Measurements from ENCODE around the gene ZNF445.
"Not testable (repeated sequence)": the region's sequence is repeated elsewhere in the genome, so short reads cannot be mapped to it uniquely, and the experiment has no call there.

The ZNF445 gene

GRCh38 chr3:44468572-44469520 is 8.6 kb downstream of the ZNF445 start:
- Histone ChIP-seq H2AFZ (ENCODE audit: low read length) (no peak overlapping the region), H3K27me3 (ENCODE audit: insufficient read depth, low read length) (no peaks in the 10 kb centered on the region), H4K20me1 (ENCODE audit: insufficient read depth, low read length) (no peaks in the 10 kb centered on the region), H3K4me2 (ENCODE audit: low read length) (no peak overlapping the region), H3K79me2 (ENCODE audit: insufficient read depth, low read length) (peaks cover 5% of the 10 kb centered on the region; the same call in 1 of the 2 replicates), H3K36me3 (ENCODE audit: insufficient read depth, low read length) (peaks cover 42% of the 10 kb centered on the region), H3F3A (ENCODE audit: insufficient read depth, low read length) (no peaks in the 10 kb centered on the region), H3K9ac (ENCODE audit: low read length) (no peak overlapping the region), H3K27ac (ENCODE audit: low read depth, low read length, poor library complexity, severe bottlenecking) (no peak overlapping the region), H3K9me3 (ENCODE audit: low read length) (no peaks in the 10 kb centered on the region), H3K9me2 (ENCODE audit: low read depth, low read length) (no peaks in the 10 kb centered on the region), H3K4me3 (ENCODE audit: low read depth, low read length, poor library complexity, severe bottlenecking) (no peak overlapping the region), H3K4me1 (ENCODE audit: insufficient read depth, low read length, severe bottlenecking) (peaks cover 11% of the 10 kb centered on the region)
- TF ChIP-seq CTCF (IDR thresholded peaks at IDR 0.05; ENCODE audit: low read length) (no peak), EZH2 (IDR thresholded peaks at IDR 0.05; ENCODE audit: borderline replicate concordance, low read length) (no peak)

GRCh38 chr3:44468099-44468537 is 9.4 kb downstream of the ZNF445 start:
- H3K27me3 ChIP-seq (ENCODE audit: insufficient read depth, low read length); H3K9me2 ChIP-seq (ENCODE audit: low read depth, low read length); H3K9me3 ChIP-seq (ENCODE audit: low read length); H3K4me3 ChIP-seq (ENCODE audit: low read depth, low read length, poor library complexity, severe bottlenecking); H4K20me1 ChIP-seq (ENCODE audit: insufficient read depth, low read length); H3F3A ChIP-seq (ENCODE audit: insufficient read depth, low read length); H3K9ac ChIP-seq (ENCODE audit: low read length); H3K4me2 ChIP-seq (ENCODE audit: low read length); H3K27ac ChIP-seq (ENCODE audit: low read depth, low read length, poor library complexity, severe bottlenecking); H3K79me2 ChIP-seq (ENCODE audit: insufficient read depth, low read length); H2AFZ ChIP-seq (ENCODE audit: low read length): not testable (repeated sequence)
- peaks cover 49% of the 10 kb centered on the region for H3K36me3 ChIP-seq (ENCODE audit: insufficient read depth, low read length)
- peaks cover 11% of the 10 kb centered on the region for H3K4me1 ChIP-seq (ENCODE audit: insufficient read depth, low read length, severe bottlenecking)

GRCh38 chr3:44467241-44467640 is 10.2 kb downstream of the ZNF445 start:
- Histone ChIP-seq H3K9me2 (ENCODE audit: low read depth, low read length) (no peaks in the 10 kb centered on the region), H4K20me1 (ENCODE audit: insufficient read depth, low read length) (no peaks in the 10 kb centered on the region), H3K9ac (ENCODE audit: low read length) (no peak overlapping the region), H3K79me2 (ENCODE audit: insufficient read depth, low read length) (no peaks in the 10 kb centered on the region), H3K4me2 (ENCODE audit: low read length) (no peak overlapping the region), H3F3A (ENCODE audit: insufficient read depth, low read length) (no peaks in the 10 kb centered on the region), H3K4me3 (ENCODE audit: low read depth, low read length, poor library complexity, severe bottlenecking) (no peak overlapping the region), H3K27me3 (ENCODE audit: insufficient read depth, low read length) (no peaks in the 10 kb centered on the region), H3K36me3 (ENCODE audit: insufficient read depth, low read length) (peaks cover 54% of the 10 kb centered on the region), H3K4me1 (ENCODE audit: insufficient read depth, low read length, severe bottlenecking) (peaks cover 6% of the 10 kb centered on the region), H3K27ac (ENCODE audit: low read depth, low read length, poor library complexity, severe bottlenecking) (no peak overlapping the region), H2AFZ (ENCODE audit: low read length) (no peak overlapping the region), H3K9me3 (ENCODE audit: low read length) (no peaks in the 10 kb centered on the region)
- TF ChIP-seq CTCF (IDR thresholded peaks at IDR 0.05; ENCODE audit: low read length) (no peak), EZH2 (IDR thresholded peaks at IDR 0.05; ENCODE audit: borderline replicate concordance, low read length) (no peak)

DNA sequence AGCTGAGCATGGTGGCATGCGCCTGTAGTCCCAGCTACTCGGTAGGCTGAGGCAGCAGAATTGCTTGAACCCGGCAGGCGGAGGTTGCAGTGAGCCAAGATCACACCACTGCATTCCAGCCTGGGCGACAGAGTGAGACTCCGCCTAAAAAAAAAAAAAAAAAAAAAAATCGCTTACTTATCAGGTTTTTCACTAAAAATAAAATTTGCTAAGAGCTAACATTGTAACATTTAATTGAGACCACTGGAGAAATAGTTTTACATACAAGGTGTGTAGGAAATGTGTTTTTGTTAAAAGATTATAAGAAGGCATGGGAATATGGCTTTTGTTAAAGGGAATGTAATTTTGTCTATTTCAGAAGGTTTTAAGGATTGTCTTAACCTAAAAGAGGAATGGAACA is 12.6 kb downstream of the ZNF445 start:
- not testable (repeated sequence) for H3K4me1 ChIP-seq (ENCODE audit: insufficient read depth, low read length, severe bottlenecking); H2AFZ ChIP-seq (ENCODE audit: low read length); H3K4me2 ChIP-seq (ENCODE audit: low read length); H4K20me1 ChIP-seq (ENCODE audit: insufficient read depth, low read length); H3K9me3 ChIP-seq (ENCODE audit: low read length); H3K9me2 ChIP-seq (ENCODE audit: low read depth, low read length); H3K4me3 ChIP-seq (ENCODE audit: low read depth, low read length, poor library complexity, severe bottlenecking); H3K27ac ChIP-seq (ENCODE audit: low read depth, low read length, poor library complexity, severe bottlenecking); H3K79me2 ChIP-seq (ENCODE audit: insufficient read depth, low read length); H3F3A ChIP-seq (ENCODE audit: insufficient read depth, low read length); H3K27me3 ChIP-seq (ENCODE audit: insufficient read depth, low read length); H3K9ac ChIP-seq (ENCODE audit: low read length)
- H3K36me3 ChIP-seq (ENCODE audit: insufficient read depth, low read length), result peaks cover 66% of the 10 kb centered on the region

Measured in OCI-LY1 (cell line).